ENCODE measurements around the gene LRRC18. TPM values are rescaled to one million over a fixed set of nuclear protein-coding genes. Genes with fewer than 3 reads are reported as not detected.

Gene LRRC18
- total RNA-seq, 1 donor from 2014 or later, result not detected

GRCh38 chr10:48885376-48885775, 54.3 kb downstream of the LRRC18 start:
- no peak overlapping the region for H3K4me3 ChIP-seq
- DNase-seq, result no peak
- H3K36me3 ChIP-seq, result no peaks in the 10 kb centered on the region
- H3K27me3 ChIP-seq (ENCODE audit: low read depth), result no peaks in the 10 kb centered on the region
- no peaks in the 10 kb centered on the region for H3K4me1 ChIP-seq
- no peaks in the 10 kb centered on the region for H3K9me3 ChIP-seq (replicated peaks)
- TF ChIP-seq CTCF (IDR thresholded peaks at IDR 0.05; ENCODE audit: borderline replicate concordance), result peak; percentile 59
- intact Hi-C loops (cut with micrococcal nuclease), result no loop called here
- H3K27ac ChIP-seq (replicated peaks), result no peak overlapping the region

GRCh38 chr10:48884179-48885045, 55.2 kb downstream of the LRRC18 start:
- intact Hi-C loops (cut with micrococcal nuclease), result no loop called here

GRCh38 chr10:48883701-48884100, 55.9 kb downstream of the LRRC18 start:
- H3K4me3 ChIP-seq, result no peak overlapping the region
- no peak for TF ChIP-seq CTCF (IDR thresholded peaks at IDR 0.05; ENCODE audit: borderline replicate concordance)
- DNase-seq, result no peak
- H3K4me1 ChIP-seq, result no peaks in the 10 kb centered on the region
- H3K9me3 ChIP-seq (replicated peaks), result no peaks in the 10 kb centered on the region
- H3K27me3 ChIP-seq (ENCODE audit: low read depth), result no peaks in the 10 kb centered on the region
- H3K36me3 ChIP-seq, result no peaks in the 10 kb centered on the region
- no peak overlapping the region for H3K27ac ChIP-seq (replicated peaks)
- intact Hi-C loops (cut with micrococcal nuclease), result no loop called here

More at GRCh38 chr10:48884179-48885045, 55.2 kb downstream of the LRRC18 start:
- H3K4me1 ChIP-seq, result no peaks in the 10 kb centered on the region
- DNase-seq, result no peak
- H3K4me3 ChIP-seq, result no peak overlapping the region
- H3K27me3 ChIP-seq (ENCODE audit: low read depth), result no peaks in the 10 kb centered on the region
- H3K27ac ChIP-seq (replicated peaks), result no peak overlapping the region
- H3K36me3 ChIP-seq, result no peaks in the 10 kb centered on the region
- H3K9me3 ChIP-seq (replicated peaks), result no peaks in the 10 kb centered on the region
- no peak for TF ChIP-seq CTCF (IDR thresholded peaks at IDR 0.05; ENCODE audit: borderline replicate concordance)

GRCh38 chr10:48882881-48883280, 56.8 kb downstream of the LRRC18 start:
- intact Hi-C loops (cut with micrococcal nuclease), result no loop called here
- no peak for TF ChIP-seq CTCF (IDR thresholded peaks at IDR 0.05; ENCODE audit: borderline replicate concordance)
- no peaks in the 10 kb centered on the region for H3K4me1 ChIP-seq

GRCh38 chr10:48881937-48882336, 57.7 kb downstream of the LRRC18 start:
- Histone ChIP-seq H3K27ac (replicated peaks) (no peak overlapping the region), H3K9me3 (replicated peaks) (no peaks in the 10 kb centered on the region), H3K27me3 (ENCODE audit: low read depth) (no peaks in the 10 kb centered on the region), H3K4me3 (no peak overlapping the region), H3K36me3 (no peaks in the 10 kb centered on the region), H3K4me1 (no peaks in the 10 kb centered on the region)
- intact Hi-C loops (cut with micrococcal nuclease), result no loop called here
- no peak for TF ChIP-seq CTCF (IDR thresholded peaks at IDR 0.05; ENCODE audit: borderline replicate concordance)
- DNase-seq, result no peak

More at GRCh38 chr10:48882881-48883280, 56.8 kb downstream of the LRRC18 start:
- Histone ChIP-seq H3K36me3 (no peaks in the 10 kb centered on the region), H3K9me3 (replicated peaks) (no peaks in the 10 kb centered on the region), H3K27me3 (ENCODE audit: low read depth) (no peaks in the 10 kb centered on the region), H3K4me3 (no peak overlapping the region), H3K27ac (replicated peaks) (no peak overlapping the region)
- DNase-seq, result no peak

Data from left ventricle myocardium inferior (tissue), 1 donor.